ENCODE data around the gene PTCD2.

DNA sequence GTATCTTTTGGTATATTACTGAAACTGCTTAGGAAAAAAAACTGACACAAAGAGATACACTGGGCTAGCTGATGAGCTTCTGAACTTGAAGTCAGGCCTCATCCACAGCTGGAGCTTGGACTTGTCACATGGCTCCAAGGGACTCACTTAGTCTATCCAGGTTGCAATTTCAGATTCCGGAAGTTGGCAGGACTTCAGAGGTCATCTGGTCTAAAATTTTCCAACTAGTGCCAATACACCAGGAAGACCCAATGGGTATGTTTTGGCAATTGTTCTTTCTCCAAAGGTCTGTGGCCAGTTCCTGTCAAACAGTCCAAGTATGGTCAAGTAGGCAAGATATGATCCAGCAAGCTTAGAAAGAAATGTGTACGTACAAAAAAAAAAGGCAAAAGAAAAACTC lies 36.8 kb upstream of the PTCD2 start:
- TF ChIP-seq, protein P1, sequence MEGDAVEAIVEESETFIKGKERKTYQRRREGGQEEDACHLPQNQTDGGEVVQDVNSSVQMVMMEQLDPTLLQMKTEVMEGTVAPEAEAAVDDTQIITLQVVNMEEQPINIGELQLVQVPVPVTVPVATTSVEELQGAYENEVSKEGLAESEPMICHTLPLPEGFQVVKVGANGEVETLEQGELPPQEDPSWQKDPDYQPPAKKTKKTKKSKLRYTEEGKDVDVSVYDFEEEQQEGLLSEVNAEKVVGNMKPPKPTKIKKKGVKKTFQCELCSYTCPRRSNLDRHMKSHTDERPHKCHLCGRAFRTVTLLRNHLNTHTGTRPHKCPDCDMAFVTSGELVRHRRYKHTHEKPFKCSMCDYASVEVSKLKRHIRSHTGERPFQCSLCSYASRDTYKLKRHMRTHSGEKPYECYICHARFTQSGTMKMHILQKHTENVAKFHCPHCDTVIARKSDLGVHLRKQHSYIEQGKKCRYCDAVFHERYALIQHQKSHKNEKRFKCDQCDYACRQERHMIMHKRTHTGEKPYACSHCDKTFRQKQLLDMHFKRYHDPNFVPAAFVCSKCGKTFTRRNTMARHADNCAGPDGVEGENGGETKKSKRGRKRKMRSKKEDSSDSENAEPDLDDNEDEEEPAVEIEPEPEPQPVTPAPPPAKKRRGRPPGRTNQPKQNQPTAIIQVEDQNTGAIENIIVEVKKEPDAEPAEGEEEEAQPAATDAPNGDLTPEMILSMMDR (IDR thresholded peaks at IDR 0.05), result no peak
- no peak for TF ChIP-seq POLR2A (IDR thresholded peaks at IDR 0.05)
